ENCODE data around the gene GGACT.

DNA sequence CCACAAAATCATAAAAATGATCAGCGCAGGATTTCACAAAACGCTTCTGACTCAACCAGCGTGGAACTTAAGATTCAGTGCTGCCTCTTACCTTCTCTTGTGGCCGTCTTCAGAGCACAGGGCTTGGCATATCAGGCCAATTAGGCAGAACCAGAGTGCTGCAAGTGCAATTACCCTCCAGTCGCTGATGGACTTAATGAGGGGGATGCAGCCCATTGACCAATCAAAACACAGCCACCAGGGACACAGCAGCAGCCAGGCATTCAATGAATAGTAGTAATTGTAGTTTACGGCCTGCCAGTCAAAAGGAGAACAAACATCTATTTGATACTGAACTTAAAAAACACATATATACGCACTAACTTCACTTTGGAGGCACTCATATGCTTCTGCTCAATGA is 47.9 kb upstream of the GGACT start:
- no peak for TF ChIP-seq CTCF (IDR thresholded peaks at IDR 0.05)
- TF ChIP-seq POLR2A (IDR thresholded peaks at IDR 0.05) = no peak

Measured in adrenal gland (tissue), 5 donors.